Measurements from ENCODE around the gene ATXN1. TPM values are rescaled to one million over a fixed set of nuclear protein-coding genes. Genes with fewer than 3 reads are reported as not detected.

ATXN1 gene
- total RNA-seq, 1 experiment from 2014 or later = 8.1 TPM

GRCh38 chr6:16767765-16768476 is 6.7 kb upstream of the ATXN1 start:
- Mint-ChIP-seq H3K36me3 (no peaks in the 10 kb centered on the region), H3K4me3 (no peak overlapping the region), H3K27ac (no peak overlapping the region), H3K27me3 (ENCODE audit: low read depth) (peaks cover 4% of the 10 kb centered on the region), H3K4me1 (peaks cover 26% of the 10 kb centered on the region), H3K9me3 (no peaks in the 10 kb centered on the region)
- ATAC-seq (no peak), DNase-seq (ENCODE audit: low spot score) (no peak)
- no peak for TF ChIP-seq AR (CRISPR knock-in tag; IDR thresholded peaks at IDR 0.05)
- TF ChIP-seq AFF4 (CRISPR knock-in tag; IDR thresholded peaks at IDR 0.05; ENCODE audit: borderline replicate concordance) = no peak
- TF ChIP-seq, protein P1, sequence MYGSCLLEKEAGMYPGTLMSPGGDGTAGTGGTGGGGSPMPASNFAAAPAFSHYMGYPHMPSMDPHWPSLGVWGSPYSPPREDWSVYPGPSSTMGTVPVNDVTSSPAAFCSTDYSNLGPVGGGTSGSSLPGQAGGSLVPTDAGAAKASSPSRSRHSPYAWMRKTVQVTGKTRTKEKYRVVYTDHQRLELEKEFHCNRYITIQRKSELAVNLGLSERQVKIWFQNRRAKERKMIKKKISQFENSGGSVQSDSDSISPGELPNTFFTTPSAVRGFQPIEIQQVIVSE (CRISPR knock-in tag; IDR thresholded peaks at IDR 0.05; ENCODE audit: borderline replicate concordance) = no peak
- TF ChIP-seq ZNF263 (CRISPR knock-in tag; IDR thresholded peaks at IDR 0.05; ENCODE audit: low read depth) = no peak
- no peak for TF ChIP-seq GABPB1 (CRISPR knock-in tag; IDR thresholded peaks at IDR 0.05)
- no peak for TF ChIP-seq RELA (CRISPR knock-in tag; IDR thresholded peaks at IDR 0.05; ENCODE audit: borderline replicate concordance)
- no peak for TF ChIP-seq EMX1 (CRISPR knock-in tag; IDR thresholded peaks at IDR 0.05)
- TF ChIP-seq JAZF1 (CRISPR knock-in tag; IDR thresholded peaks at IDR 0.05) = no peak
- TF ChIP-seq, protein P2, sequence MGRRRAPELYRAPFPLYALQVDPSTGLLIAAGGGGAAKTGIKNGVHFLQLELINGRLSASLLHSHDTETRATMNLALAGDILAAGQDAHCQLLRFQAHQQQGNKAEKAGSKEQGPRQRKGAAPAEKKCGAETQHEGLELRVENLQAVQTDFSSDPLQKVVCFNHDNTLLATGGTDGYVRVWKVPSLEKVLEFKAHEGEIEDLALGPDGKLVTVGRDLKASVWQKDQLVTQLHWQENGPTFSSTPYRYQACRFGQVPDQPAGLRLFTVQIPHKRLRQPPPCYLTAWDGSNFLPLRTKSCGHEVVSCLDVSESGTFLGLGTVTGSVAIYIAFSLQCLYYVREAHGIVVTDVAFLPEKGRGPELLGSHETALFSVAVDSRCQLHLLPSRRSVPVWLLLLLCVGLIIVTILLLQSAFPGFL (CRISPR knock-in tag; IDR thresholded peaks at IDR 0.05; ENCODE audit: borderline replicate concordance) = no peak
- no peak for TF ChIP-seq ZNF121 (CRISPR knock-in tag; IDR thresholded peaks at IDR 0.05)
- no peak for TF ChIP-seq ZNF671 (CRISPR knock-in tag; IDR thresholded peaks at IDR 0.05)
- no peak for TF ChIP-seq ZBTB21 (CRISPR knock-in tag; IDR thresholded peaks at IDR 0.05; ENCODE audit: borderline replicate concordance)
- CTCF ChIA-PET = interaction anchor here (0.7 kb wide), 1 partner anchor 254 kb away, joined by 3 read pairs; no protein-coding TSS in a partner anchor
- POLR2A ChIA-PET = no interaction called here

- Mint-ChIP-seq H3K27me3 (ENCODE audit: low read depth) (peaks cover 8% of the 10 kb centered on the region), H3K36me3 (no peaks in the 10 kb centered on the region), H3K4me1 (peaks cover 30% of the 10 kb centered on the region), H3K4me3 (no peak overlapping the region), H3K27ac (no peak overlapping the region), H3K9me3 (no peaks in the 10 kb centered on the region)
- no peak for ATAC-seq
- ChIA-PET CTCF (interaction anchor here (0.6 to 0.7 kb wide), 2 partner anchors 253 to 947 kb away, joined by 3 to 4 read pairs; no protein-coding TSS in a partner anchor), POLR2A (no interaction called here)
- DNase-seq (ENCODE audit: low spot score) = no peak
- TF ChIP-seq, protein P3, sequence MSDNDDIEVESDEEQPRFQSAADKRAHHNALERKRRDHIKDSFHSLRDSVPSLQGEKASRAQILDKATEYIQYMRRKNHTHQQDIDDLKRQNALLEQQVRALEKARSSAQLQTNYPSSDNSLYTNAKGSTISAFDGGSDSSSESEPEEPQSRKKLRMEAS (CRISPR knock-in tag; IDR thresholded peaks at IDR 0.05) = no peak
- no peak for TF ChIP-seq OVOL2 (CRISPR knock-in tag; IDR thresholded peaks at IDR 0.05; ENCODE audit: borderline replicate concordance)
- no peak for TF ChIP-seq ESRRA (CRISPR knock-in tag; IDR thresholded peaks at IDR 0.05; ENCODE audit: borderline replicate concordance)
- no peak for TF ChIP-seq GABPB1 (CRISPR knock-in tag; IDR thresholded peaks at IDR 0.05)
- no peak for TF ChIP-seq ZSCAN18 (CRISPR knock-in tag; IDR thresholded peaks at IDR 0.05)
- TF ChIP-seq NFE2L1 (CRISPR knock-in tag; IDR thresholded peaks at IDR 0.05) = no peak
- no peak for TF ChIP-seq KAT7 (CRISPR knock-in tag; IDR thresholded peaks at IDR 0.05; ENCODE audit: borderline replicate concordance)
- no peak for TF ChIP-seq MYBL2 (CRISPR knock-in tag; IDR thresholded peaks at IDR 0.05)
- TF ChIP-seq USF2 (CRISPR knock-in tag; IDR thresholded peaks at IDR 0.05) = no peak
- TF ChIP-seq FOXJ3 (CRISPR knock-in tag; IDR thresholded peaks at IDR 0.05; ENCODE audit: borderline replicate concordance) = no peak
Measured at GRCh38 chr6:16766836-16767745, 5.8 kb upstream of the ATXN1 start.

Measured in WTC11 (cell line).